Breast epithelium (tissue), 4 donors: Measurements from ENCODE around the gene MZF1. TPM values are rescaled to one million over a fixed set of nuclear protein-coding genes. Genes with fewer than 3 reads are reported as not detected.

Source experiments
- DNase-seq, 2 donors: peaks; one replicate each; pipeline ENCODE4 v3.0.0-alpha.2; 2019; ENCODE audit warnings: low spot score in 2 of 2
- H3K27ac ChIP-seq, 2 donors: fragments of 200-600 bp; sonication (generic) in 1 of 2; one replicate each; pipeline ENCODE4 v1.5.1; 2016 to 2019; ENCODE audit warnings: mild to moderate bottlenecking in 1 of 2
- H3K27me3 ChIP-seq, 2 donors: fragments of 200-600 bp; sonication (generic) in 1 of 2; one replicate each; pipeline versions ENCODE4 v1.5.1 to v1.6.0; 2017 to 2019; ENCODE audit warnings: control low read depth in 1 of 2, mild to moderate bottlenecking in 1 of 2
- H3K36me3 ChIP-seq: fragments of 200-600 bp; one replicate; pipeline ENCODE4 v1.5.1; 2019
- H3K4me1 ChIP-seq, 2 donors: fragments of 200-600 bp; sonication (generic); one replicate each; pipeline ENCODE4 v1.5.1; 2016 to 2019; ENCODE audit warnings: control low read depth in 1 of 2
- H3K4me3 ChIP-seq, 3 donors: fragments of 200-600 bp; sonication (generic); 1 replicate in 2 of 3; 2 replicates in 1 of 3; pipeline ENCODE4 v1.5.1; 2016 to 2019; ENCODE audit warnings: mild to moderate bottlenecking in 3 of 3, moderate library complexity in 2 of 3
- H3K9me3 ChIP-seq, 2 donors: fragments of 200-600 bp; sonication (generic) in 1 of 2; one replicate each; pipeline ENCODE4 v1.5.1; 2016 to 2019; ENCODE audit warnings: control low read depth in 1 of 2
- CTCF ChIP-seq, 3 donors: fragments of 450-650 bp; IDR thresholded peaks; one replicate each; pipeline ENCODE4 v1.5.1; 2016 to 2017; ENCODE audit warnings: antibody characterized with exemption in 3 of 3, mild to moderate bottlenecking in 3 of 3, moderate library complexity in 3 of 3
- POLR2A ChIP-seq: fragments of 450-650 bp; IDR thresholded peaks from one replicate; pipeline ENCODE4 v1.6.1; 2016; ENCODE audit warnings: antibody characterized with exemption, mild to moderate bottlenecking, moderate library complexity
- POLR2AphosphoS5 ChIP-seq, 3 donors: sonication (generic); formaldehyde crosslinking; IDR thresholded peaks; one replicate each; pipeline ENCODE4 v1.6.1; 2017; ENCODE audit warnings: antibody characterized with exemption in 3 of 3
- intact Hi-C: fragments of 100-400 bp; cut with DNase I; formaldehyde crosslinking; loops from one replicate; pipeline ENCODE4 v1.15.1; 2023; ENCODE audit warnings: low total_unique reads
- total RNA-seq, 3 donors: library from RNA; depleted of rRNA; stranded (reverse); fragments of >200 nt; gene quantifications; one replicate each; pipeline ENCODE4 v1.1.0, GENCODE V29; 2016

Gene MZF1
- total RNA-seq, 3 donors from 2014 or later: 18.7 to 43.0 (median 30.2) TPM

- H3K27me3 ChIP-seq: no peaks in the 10 kb centered on the region
- H3K9me3 ChIP-seq: no peaks in the 10 kb centered on the region
- intact Hi-C loops: no loop called here
- H3K4me1 ChIP-seq: peaks cover 9 to 21% of the 10 kb centered on the region in 2 donors
- H3K27ac ChIP-seq: peak overlapping the region; percentile 93 to 95
- TF ChIP-seq POLR2A (no peak), CTCF (IDR thresholded peaks at IDR 0.05) (peak in 1 of 3 donors; percentile 39), POLR2AphosphoS5 (IDR thresholded peaks at IDR 0.05) (no peak)
- peak overlapping the region; percentile 82 to 93 (median 84) for H3K4me3 ChIP-seq
- DNase-seq: peak; percentile 53 to 74
- H3K36me3 ChIP-seq: no peaks in the 10 kb centered on the region
Measured at GRCh38 chr19:58519087-58519354, 54.1 kb downstream of the MZF1 start.

GRCh38 chr19:58518256-58519086 lies 54.7 kb downstream of the MZF1 start:
- Histone ChIP-seq H3K9me3 (no peaks in the 10 kb centered on the region), H3K36me3 (no peaks in the 10 kb centered on the region), H3K4me3 (peak overlapping the region; percentile 82 to 93 (median 84)), H3K27ac (peak overlapping the region; percentile 93 to 95), H3K4me1 (peaks cover 9 to 21% of the 10 kb centered on the region in 2 donors), H3K27me3 (no peaks in the 10 kb centered on the region)
- intact Hi-C loops: no loop called here
- no peak for DNase-seq
- TF ChIP-seq POLR2A (no peak), CTCF (IDR thresholded peaks at IDR 0.05) (peak in 1 of 3 donors; percentile 48)

- DNase-seq: no peak
- peak overlapping the region in 1 of 3 donors; percentile 93 for H3K4me3 ChIP-seq
- H3K27me3 ChIP-seq: no peaks in the 10 kb centered on the region
- no peaks in the 10 kb centered on the region for H3K9me3 ChIP-seq
- TF ChIP-seq POLR2AphosphoS5 (IDR thresholded peaks at IDR 0.05): no peak
- intact Hi-C loops: no loop called here
- no peaks in the 10 kb centered on the region for H3K36me3 ChIP-seq
- H3K27ac ChIP-seq: peak overlapping the region in 1 of 2 donors; percentile 95
- peaks cover 9 to 21% of the 10 kb centered on the region in 2 donors for H3K4me1 ChIP-seq
Measured at GRCh38 chr19:58516964-58517833, 55.9 kb downstream of the MZF1 start.

- intact Hi-C loops: no loop called here
- DNase-seq: no peak
- Histone ChIP-seq H3K4me1 (peaks cover 9 to 21% of the 10 kb centered on the region in 2 donors), H3K36me3 (no peaks in the 10 kb centered on the region), H3K27ac (no peak overlapping the region), H3K9me3 (no peaks in the 10 kb centered on the region), H3K4me3 (no peak overlapping the region), H3K27me3 (no peaks in the 10 kb centered on the region)
- TF ChIP-seq POLR2A: no peak
- TF ChIP-seq POLR2AphosphoS5 (IDR thresholded peaks at IDR 0.05): no peak
- TF ChIP-seq CTCF (IDR thresholded peaks at IDR 0.05): no peak
Measured at GRCh38 chr19:58516246-58516836, 56.8 kb downstream of the MZF1 start.

GRCh38 chr19:58515259-58515658 lies 57.9 kb downstream of the MZF1 start:
- Histone ChIP-seq H3K9me3 (no peaks in the 10 kb centered on the region), H3K4me1 (peaks cover 9 to 21% of the 10 kb centered on the region in 2 donors), H3K27me3 (no peaks in the 10 kb centered on the region), H3K4me3 (no peak overlapping the region), H3K36me3 (no peaks in the 10 kb centered on the region), H3K27ac (no peak overlapping the region)
- DNase-seq: no peak
- intact Hi-C loops: no loop called here
- TF ChIP-seq POLR2AphosphoS5 (IDR thresholded peaks at IDR 0.05) (no peak), CTCF (IDR thresholded peaks at IDR 0.05) (no peak), POLR2A (no peak)
